Measurements from ENCODE around the gene HDAC1.

HDAC1 gene

DNA sequence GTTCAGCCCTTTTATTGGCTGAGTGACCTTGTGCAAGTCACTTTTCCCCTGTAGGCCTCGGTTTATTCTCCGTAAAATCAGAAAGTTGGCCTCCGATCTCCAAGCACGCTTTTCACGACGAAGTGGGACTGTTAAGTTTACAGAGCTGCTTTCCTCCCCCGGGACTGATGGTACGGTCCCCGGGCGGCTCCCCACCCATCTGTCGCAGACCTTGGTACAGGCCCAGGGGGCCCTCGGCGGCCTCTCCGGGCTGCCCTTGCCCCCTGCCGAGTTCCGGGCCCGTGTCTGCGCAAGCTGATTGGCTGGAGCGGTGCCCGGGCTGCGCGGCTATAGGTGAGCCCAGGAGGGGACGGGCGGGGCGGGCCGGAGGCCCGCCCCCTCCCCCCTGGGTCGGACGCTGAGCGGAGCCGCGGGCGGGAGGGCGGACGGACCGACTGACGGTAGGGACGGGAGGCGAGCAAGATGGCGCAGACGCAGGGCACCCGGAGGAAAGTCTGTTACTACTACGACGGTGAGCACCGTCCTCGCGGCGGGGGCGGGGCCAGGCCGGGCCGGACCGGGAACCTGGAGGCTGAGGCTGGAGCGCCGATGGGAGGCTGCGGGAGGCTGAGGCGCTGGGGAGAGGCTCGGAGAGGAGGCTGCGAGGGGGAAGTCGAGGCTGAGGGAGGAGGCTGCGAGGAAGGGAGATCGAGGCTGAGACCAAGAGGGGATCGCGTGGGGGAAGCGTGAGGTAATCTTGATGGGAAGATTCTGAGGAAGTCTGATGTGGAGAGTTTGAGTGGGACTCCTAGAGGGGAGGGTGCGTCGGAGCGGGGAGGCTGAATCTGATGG, at the start of gene HDAC1:
Gene HDAC1, plus strand, starts transcription at position 376 of the 831 bp plus-strand sequence. Its CDS starts 87 bp downstream, at position 463.
- Histone ChIP-seq H3K36me3 (ENCODE audit: insufficient read depth, low read length) (no peaks in the 10 kb centered on the region), H3F3A (ENCODE audit: low read depth) (peaks cover 4% of the 10 kb centered on the region; the same call in 1 of the 2 replicates), H3K9ac (ENCODE audit: low read depth, low read length, poor library complexity, severe bottlenecking) (peak within 1 kb of the TSS; percentile 88), H2AFZ (ENCODE audit: low read length) (peak within 1 kb of the TSS; percentile 91), H3K27me3 (ENCODE audit: insufficient read depth, low read length, poor library complexity, severe bottlenecking) (no peaks in the 10 kb centered on the region), H3K79me2 (ENCODE audit: insufficient read depth, low read length) (peaks cover 50% of the 10 kb centered on the region), H3K4me1 (ENCODE audit: insufficient read depth, low read length, poor library complexity, severe bottlenecking) (peaks cover 46% of the 10 kb centered on the region), H3K9me3 (ENCODE audit: insufficient read depth, low read depth, low read length) (no peaks in the 10 kb centered on the region), H3K4me2 (ENCODE audit: low read depth, low read length, poor library complexity, severe bottlenecking) (peak within 1 kb of the TSS; percentile 77), H3K4me3 (ENCODE audit: low read length, poor library complexity, severe bottlenecking) (peak within 1 kb of the TSS; percentile 86), H3K9me2 (replicated peaks; ENCODE audit: low read depth, low read length) (no peaks in the 10 kb centered on the region), H4K20me1 (ENCODE audit: insufficient read depth, low read length, poor library complexity, severe bottlenecking) (peaks cover 37% of the 10 kb centered on the region)
- TF ChIP-seq EZH2phosphoT487 (IDR thresholded peaks at IDR 0.05; ENCODE audit: borderline replicate concordance) = no peak
- TF ChIP-seq, protein P1, sequence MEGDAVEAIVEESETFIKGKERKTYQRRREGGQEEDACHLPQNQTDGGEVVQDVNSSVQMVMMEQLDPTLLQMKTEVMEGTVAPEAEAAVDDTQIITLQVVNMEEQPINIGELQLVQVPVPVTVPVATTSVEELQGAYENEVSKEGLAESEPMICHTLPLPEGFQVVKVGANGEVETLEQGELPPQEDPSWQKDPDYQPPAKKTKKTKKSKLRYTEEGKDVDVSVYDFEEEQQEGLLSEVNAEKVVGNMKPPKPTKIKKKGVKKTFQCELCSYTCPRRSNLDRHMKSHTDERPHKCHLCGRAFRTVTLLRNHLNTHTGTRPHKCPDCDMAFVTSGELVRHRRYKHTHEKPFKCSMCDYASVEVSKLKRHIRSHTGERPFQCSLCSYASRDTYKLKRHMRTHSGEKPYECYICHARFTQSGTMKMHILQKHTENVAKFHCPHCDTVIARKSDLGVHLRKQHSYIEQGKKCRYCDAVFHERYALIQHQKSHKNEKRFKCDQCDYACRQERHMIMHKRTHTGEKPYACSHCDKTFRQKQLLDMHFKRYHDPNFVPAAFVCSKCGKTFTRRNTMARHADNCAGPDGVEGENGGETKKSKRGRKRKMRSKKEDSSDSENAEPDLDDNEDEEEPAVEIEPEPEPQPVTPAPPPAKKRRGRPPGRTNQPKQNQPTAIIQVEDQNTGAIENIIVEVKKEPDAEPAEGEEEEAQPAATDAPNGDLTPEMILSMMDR (conservative IDR thresholded peaks at IDR 0.05; ENCODE audit: low read length) = no peak

DNA sequence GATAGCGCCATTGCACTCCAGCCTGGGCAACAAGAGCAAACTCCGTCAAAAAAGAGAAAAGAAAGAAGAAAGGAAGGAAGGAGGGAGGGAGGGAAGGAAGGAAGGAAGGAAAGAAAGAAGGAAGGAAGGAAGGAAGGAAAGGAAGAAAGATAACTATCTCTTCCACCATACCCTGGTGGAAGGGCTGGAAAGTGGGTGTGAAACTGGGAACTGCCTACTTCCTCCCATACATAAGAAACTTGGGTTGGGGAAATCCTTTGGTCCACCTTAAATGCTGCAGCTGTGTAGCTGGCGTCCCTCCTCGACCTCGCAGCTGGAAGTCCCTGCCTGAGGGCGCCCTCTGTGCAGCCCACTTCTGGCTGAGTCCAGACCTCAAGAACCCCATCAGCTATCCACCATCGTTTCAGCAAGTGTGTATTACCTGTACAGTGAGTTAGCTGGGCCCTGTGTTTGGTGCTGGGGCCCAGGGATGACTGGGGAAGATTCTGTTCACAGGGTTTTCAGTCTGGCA, 49.5 kb upstream of the HDAC1 start:
- Histone ChIP-seq H3K36me3 (ENCODE audit: insufficient read depth, low read length) (no peaks in the 10 kb centered on the region), H3K9me2 (replicated peaks; ENCODE audit: low read depth, low read length) (no peaks in the 10 kb centered on the region), H2AFZ (ENCODE audit: low read length) (no peak overlapping the region), H4K20me1 (ENCODE audit: insufficient read depth, low read length, poor library complexity, severe bottlenecking) (no peaks in the 10 kb centered on the region), H3K4me3 (ENCODE audit: low read length, poor library complexity, severe bottlenecking) (no peak overlapping the region), H3K4me2 (ENCODE audit: low read depth, low read length, poor library complexity, severe bottlenecking) (no peak overlapping the region), H3K9ac (ENCODE audit: low read depth, low read length, poor library complexity, severe bottlenecking) (no peak overlapping the region), H3F3A (ENCODE audit: low read depth) (peaks cover 3% of the 10 kb centered on the region; the same call in 1 of the 2 replicates), H3K9me3 (ENCODE audit: insufficient read depth, low read depth, low read length) (no peaks in the 10 kb centered on the region), H3K79me2 (ENCODE audit: insufficient read depth, low read length) (no peaks in the 10 kb centered on the region), H3K27me3 (ENCODE audit: insufficient read depth, low read length, poor library complexity, severe bottlenecking) (no peaks in the 10 kb centered on the region), H3K4me1 (ENCODE audit: insufficient read depth, low read length, poor library complexity, severe bottlenecking) (peaks cover under 1% of the 10 kb centered on the region)
- TF ChIP-seq EZH2phosphoT487 (IDR thresholded peaks at IDR 0.05; ENCODE audit: borderline replicate concordance) = no peak
- TF ChIP-seq, protein P1 (conservative IDR thresholded peaks at IDR 0.05; ENCODE audit: low read length) = no peak

DNA sequence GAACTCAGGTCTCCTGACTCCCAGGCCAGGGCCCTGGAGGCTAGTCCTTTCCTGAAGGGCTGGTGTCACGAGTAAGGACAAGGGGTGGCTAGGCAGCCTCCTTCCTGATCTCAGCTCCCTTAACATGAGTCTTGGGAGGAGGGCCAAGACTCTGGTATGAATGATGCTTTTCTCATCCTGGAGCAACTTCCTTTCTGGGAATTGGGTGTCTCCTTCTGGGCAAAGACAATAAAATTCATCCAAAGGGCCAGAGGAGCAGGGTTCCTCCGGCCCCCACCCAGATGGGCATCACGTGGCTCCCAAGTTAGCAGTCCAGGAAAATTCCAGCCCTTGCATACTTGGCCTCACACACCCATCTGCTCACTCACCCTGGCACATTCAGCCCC, 45.0 kb upstream of the HDAC1 start, which contains the start of gene FAM167B:
Gene FAM167B, plus strand, starts transcription at position 335 of the 386 bp plus-strand sequence. CDS start 200 bp downstream, outside the sequence.
- no peaks in the 10 kb centered on the region for H3K36me3 ChIP-seq (ENCODE audit: insufficient read depth, low read length)
- TF ChIP-seq EZH2phosphoT487 (IDR thresholded peaks at IDR 0.05; ENCODE audit: borderline replicate concordance) = no peak
- TF ChIP-seq, protein P1 (conservative IDR thresholded peaks at IDR 0.05; ENCODE audit: low read length) = no peak
- H3K4me3 ChIP-seq (ENCODE audit: low read length, poor library complexity, severe bottlenecking) = no peak within 1 kb of the TSS
- no peaks in the 10 kb centered on the region for H4K20me1 ChIP-seq (ENCODE audit: insufficient read depth, low read length, poor library complexity, severe bottlenecking)
- no peaks in the 10 kb centered on the region for H3K27me3 ChIP-seq (ENCODE audit: insufficient read depth, low read length, poor library complexity, severe bottlenecking)
- H3K9me3 ChIP-seq (ENCODE audit: insufficient read depth, low read depth, low read length) = no peaks in the 10 kb centered on the region
- peaks cover 40% of the 10 kb centered on the region for H3K4me1 ChIP-seq (ENCODE audit: insufficient read depth, low read length, poor library complexity, severe bottlenecking)
- peaks cover 9% of the 10 kb centered on the region for H3K79me2 ChIP-seq (ENCODE audit: insufficient read depth, low read length)
- H3K4me2 ChIP-seq (ENCODE audit: low read depth, low read length, poor library complexity, severe bottlenecking) = peak within 1 kb of the TSS; percentile 99
- peak within 1 kb of the TSS; percentile 95 for H3K9ac ChIP-seq (ENCODE audit: low read depth, low read length, poor library complexity, severe bottlenecking)
- peak within 1 kb of the TSS; percentile 70; the same call in 1 of the 2 replicates for H2AFZ ChIP-seq (ENCODE audit: low read length)
- no peaks in the 10 kb centered on the region for H3K9me2 ChIP-seq (replicated peaks; ENCODE audit: low read depth, low read length)
- peaks cover 6% of the 10 kb centered on the region; the same call in 1 of the 2 replicates for H3F3A ChIP-seq (ENCODE audit: low read depth)
